NCI-H2196 (cell line): ENCODE data around the gene UBE2E1.
"Not testable (repeated sequence)": the region's sequence is repeated elsewhere in the genome, so short reads cannot be mapped to it uniquely, and the experiment has no call there.

ENCODE experiments used
- DNase-seq: peaks from one replicate; lab custom pipeline; 2025; ENCODE audit not compliant: unreplicated experiment; lab: John Stamatoyannopoulos, UW

The UBE2E1 gene

DNA sequence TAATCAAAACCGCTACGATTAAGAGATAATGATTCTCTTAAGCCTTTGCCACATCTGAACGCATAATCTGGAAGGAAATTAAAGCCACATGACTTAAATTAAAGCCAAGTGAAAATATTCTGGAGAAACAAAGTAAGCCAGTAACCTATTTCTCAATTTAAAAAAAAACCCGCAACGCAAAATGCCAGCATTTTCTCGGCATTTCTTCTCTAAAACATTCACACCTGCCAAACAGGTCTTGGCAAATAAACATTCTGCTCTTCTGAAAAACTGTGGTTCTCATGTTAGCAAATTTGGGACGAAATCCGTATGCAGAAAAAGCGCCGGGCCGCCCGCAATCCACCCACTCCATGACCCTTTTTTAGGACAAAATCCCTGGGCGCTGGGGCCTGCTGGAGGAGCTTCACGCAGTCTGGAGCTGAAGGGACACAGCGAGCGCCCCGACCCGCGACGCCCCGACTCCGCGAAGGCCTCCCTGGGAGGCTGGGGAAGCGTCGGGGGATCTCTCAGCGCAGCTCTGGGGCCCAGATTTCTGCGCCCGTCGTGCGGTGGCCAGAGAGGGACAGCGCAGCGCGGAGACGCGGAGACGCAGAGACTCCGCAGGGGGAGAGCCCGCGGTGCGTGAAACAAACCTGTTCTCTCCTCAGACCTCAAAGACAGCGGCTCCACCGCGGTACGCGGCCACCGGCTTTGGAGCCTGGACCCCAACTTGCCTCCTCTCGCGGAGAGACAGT lies 110.6 kb downstream of the UBE2E1 start:
- DNase-seq: no peak

DNA sequence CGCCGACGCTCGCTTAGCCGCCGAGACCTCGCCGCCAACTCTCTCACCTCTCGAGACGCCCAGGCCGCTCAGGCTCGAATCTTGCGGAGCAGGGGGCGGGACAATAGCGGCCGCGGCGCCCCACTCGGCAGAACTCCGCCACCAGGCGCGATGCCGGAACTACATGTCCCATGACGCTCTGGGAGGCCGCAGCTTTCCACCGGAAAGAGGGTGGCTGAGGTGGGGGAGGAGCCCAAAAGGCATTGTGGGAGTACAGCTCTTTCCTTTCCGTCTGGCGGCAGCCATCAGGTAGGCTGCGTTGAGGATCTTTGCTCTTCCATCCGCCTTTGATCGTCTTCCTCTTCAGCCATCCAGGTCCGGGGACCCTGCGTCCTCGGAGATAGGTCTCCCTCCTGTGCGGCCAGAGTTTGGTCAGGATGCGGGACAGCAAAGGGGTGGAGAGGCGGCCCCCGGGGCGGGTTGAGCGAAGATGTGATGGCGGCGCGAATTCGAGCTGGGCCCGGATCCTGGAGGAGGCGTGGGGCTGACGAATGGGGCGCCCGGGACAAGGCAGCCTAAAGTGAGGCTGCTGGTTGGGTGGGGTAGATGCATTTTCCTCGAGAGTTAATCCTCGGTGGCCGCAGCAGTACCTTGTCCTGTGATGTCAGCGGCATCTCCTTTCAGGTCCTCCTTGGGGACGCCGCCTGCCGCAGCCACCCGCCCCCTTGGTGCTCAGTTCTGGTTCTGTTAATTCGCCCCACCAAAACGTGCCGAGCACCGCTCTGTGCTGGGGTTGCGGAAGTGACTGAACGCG lies 111.3 kb downstream of the UBE2E1 start, which contains the start of the genes NKIRAS1 and RPL15:
NKIRAS1 (minus strand) TSS at position 105 of the 793 bp plus-strand sequence. CDS start 6,086 bp downstream, outside the sequence.
RPL15 (plus strand) TSS at position 247 of the 793 bp plus-strand sequence. CDS start 728 bp downstream, outside the sequence.
- peak; percentile 85 for DNase-seq

DNA sequence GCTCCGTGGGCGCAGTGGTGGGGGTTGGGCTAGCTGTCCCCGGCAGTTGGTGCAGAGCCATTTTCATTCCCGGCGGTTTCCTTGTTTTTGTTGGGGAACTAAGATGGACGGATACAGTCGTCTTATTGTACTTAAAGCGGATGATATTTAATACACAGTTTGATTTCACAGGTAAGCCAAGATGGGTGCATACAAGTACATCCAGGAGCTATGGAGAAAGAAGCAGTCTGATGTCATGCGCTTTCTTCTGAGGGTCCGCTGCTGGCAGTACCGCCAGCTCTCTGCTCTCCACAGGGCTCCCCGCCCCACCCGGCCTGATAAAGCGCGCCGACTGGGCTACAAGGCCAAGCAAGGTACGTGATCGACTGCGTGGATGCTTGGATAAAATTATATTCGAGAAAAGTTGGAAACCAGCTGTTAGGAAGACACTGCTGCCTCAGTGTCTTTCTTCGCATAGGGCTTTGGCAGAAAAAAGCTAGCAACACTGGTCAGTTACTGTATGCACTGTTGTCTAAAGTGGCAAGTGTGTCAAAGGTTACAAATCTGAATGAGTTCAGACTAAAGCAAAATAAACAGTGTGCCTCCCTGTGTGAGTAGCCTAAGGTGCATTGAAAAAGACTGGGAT lies 112.0 kb downstream of the UBE2E1 start:
- DNase-seq: peak; percentile 20

DNA sequence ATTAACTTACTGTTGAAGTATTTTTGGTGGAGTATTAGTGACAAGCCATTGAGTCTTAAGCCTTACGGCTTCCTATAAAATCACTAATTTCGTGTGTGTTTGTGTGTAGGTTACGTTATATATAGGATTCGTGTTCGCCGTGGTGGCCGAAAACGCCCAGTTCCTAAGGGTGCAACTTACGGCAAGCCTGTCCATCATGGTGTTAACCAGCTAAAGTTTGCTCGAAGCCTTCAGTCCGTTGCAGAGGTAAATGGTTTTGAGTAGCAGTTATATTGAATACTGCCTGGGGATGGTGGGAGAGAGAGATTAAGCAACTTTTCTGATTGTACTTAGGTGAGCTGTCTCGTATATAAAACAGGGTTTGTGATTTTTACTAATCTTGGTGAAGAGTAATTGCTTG lies 112.6 kb downstream of the UBE2E1 start:
- not testable (repeated sequence) for DNase-seq

DNA sequence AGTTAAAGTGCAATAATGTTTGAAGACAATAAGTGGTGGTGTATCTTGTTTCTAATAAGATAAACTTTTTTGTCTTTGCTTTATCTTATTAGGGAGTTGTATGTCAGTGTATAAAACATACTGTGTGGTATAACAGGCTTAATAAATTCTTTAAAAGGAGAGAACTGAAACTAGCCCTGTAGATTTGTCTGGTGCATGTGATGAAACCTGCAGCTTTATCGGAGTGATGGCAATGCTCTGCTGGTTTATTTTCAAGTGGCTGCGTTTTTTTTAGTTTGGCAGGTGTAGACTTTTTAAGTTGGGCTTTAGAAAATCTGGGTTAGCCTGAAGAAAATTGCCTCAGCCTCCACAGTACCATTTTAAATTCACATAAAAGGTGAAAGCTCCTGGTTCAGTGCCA lies 113.9 kb downstream of the UBE2E1 start:
- no peak for DNase-seq

DNA sequence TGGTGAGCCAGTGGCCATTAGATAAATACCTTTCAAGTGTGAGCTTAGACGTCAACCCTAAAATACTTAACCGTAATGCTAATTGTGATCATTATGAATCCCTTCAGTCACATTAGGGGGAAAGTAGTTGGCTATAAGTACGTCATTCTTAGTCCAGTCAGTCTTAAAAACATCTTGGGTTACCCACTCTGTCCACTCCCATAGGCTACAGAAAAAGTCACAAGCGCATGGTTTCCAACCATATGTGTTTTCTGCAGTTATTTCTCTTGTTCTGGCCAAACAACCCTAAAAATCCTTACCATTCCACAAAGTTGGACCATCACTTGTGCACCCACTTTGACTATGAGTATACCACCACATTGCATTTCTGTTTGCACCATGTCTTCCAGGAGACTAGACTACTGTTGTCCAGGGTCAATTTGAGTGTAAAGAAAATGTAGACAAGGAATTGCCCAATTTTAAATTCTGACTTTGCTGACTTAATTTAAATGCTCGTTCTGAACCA lies 114.4 kb downstream of the UBE2E1 start:
- DNase-seq: no peak

DNA sequence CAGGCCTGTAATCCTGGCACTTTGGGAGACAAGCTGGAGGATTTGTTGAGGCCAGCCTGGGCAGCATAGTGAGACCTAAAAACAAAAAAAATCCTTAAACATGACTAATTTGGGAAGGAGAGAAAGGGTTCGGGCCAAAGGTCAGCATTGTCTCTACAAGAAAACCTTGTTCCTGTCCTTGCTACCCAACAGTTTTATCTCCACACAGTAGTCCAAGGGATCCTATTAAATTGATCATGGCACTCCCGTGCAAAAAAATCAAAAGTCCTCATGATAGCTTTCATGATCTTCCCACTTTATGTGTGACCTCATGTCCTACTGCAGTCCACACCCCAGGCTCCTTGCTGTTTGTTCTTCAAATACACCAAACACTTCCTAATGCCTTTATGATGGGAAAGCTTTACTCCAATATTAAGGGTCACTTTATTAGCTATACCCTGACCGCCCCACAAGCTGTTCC lies 115.3 kb downstream of the UBE2E1 start:
- DNase-seq: no peak

DNA sequence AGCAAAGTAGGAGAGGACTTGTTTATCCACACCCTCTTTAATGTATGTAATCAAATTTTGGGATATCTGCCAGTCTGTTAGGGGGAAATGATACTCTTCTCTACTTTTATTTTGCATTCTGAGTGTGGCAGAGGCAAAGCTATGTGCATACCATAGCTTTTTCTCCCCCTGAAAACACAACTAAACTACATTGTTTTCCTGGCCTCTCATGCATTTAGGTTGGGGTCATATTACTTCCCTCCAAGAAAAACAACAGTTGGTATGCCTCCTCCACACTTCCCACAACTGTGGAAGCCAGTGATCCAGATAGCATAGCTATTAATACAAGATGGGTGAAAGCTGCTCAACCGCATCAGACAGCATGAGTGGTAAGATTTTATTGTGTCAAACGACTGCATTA lies 118.0 kb downstream of the UBE2E1 start:
- DNase-seq: no peak

DNA sequence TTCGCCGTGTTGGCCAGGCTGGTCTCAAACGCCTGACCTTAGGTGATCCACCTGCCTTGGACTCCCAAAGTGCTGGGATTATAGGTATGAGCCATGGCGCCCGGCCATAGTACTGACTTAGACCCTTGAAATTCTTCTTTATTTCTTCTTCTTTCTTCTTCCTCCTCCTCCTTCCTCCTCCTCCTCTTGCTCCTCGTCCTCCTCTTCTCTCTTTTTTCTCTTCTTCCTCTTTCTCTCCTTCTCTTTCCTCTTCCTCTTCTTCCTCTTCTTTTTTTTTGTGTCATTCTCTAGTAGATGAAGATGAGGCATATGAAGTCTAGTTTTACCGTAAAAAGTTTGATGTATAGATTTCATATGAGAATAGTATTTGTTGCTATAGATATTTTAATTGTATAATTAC lies 120.5 kb downstream of the UBE2E1 start:
- no peak for DNase-seq

DNA sequence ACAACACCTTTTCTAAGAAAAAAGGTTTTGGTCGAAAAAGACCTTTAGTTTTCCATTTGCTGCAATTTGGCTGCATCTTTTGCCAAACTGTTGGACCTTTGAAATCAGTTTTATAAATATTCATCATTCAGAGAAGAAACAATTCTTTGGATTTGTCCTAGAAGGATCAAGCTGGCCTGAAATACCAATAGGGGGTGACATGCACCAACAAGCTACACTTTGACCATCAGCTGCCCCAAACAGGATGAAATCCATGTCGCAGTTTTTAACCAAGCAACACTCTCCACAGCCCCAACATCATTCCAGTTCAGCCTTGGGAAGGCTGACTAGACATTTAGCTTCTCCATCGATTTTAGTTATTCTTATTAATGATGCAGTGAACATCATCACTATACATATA lies 121.0 kb downstream of the UBE2E1 start:
- no peak for DNase-seq

DNA sequence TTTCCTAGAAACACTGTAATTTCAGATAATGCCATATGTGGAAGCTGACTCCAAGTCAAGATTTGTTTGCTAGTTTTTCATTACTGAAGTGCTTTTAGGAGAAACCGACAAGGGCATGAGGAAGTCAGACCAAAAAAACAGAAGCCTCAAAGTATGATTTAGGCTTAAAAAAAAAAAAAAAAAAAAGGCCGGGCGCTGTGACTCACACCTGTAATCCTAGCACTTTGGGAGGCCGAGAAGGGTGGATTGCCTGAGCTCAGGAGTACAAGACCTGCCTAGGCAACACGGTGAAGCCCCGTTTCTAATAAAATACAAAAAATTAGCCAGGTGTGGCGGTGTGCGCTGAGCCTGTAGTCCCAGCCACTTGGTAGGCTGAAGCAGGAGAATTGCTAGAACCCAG lies 122.8 kb downstream of the UBE2E1 start:
- DNase-seq: no peak

DNA sequence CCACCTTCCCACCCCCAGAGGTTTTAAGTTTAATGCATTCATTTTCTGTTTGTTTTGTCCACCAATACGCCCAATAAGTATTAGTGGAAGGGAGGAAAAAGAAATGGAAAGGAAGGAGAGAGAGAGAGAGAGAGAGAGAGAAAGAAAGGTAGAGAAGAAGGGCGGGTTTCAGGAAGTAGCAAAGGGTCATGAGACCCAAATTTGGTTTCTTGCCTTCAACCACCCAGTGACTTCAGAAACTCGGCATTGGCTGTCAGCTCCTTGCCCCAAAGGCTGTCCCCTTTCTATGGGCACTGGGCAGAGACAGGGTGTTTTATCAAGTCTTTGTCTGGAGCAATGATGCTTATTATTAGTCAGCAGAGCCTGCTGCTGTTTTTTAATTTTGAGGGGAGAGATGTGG lies 125.8 kb downstream of the UBE2E1 start:
- no peak for DNase-seq

DNA sequence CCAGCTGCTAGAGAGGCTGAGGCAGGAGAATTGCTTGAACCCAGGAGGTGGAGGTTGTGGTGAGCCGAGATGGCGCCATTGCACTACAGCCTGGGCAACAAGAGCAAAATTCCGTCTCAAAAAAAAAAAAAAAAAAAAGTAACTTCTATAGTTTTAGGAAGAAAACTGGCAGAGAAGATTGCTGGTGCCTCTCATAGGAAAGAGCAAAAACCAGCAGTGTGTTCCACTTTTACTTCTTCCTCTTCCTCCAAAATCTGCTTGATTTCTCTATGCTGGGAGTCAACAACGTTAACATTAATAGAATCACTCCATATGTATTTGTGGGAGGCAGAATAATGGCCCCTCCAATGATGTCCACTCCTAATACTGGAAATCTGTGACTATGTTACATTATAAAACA lies 126.8 kb downstream of the UBE2E1 start:
- no peak for DNase-seq

DNA sequence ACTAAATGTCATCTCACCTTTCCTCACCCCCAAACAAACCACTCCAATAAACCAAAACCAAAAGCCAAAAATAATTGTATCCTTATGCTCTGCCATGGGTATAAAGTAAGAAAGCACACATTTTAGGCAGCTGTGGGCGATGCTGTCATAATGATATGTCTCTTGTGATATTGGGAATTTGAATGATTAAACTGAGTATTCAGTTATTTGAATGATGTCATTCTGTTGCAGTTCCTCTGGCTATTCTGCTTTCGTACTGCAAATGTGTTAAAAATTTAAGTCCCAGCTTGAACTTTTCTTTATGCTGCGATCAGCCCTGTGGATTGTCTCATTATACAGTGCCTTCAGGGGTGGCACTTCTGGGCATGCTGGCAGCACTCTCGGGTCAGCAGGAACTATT lies 128.5 kb downstream of the UBE2E1 start:
- no peak for DNase-seq

DNA sequence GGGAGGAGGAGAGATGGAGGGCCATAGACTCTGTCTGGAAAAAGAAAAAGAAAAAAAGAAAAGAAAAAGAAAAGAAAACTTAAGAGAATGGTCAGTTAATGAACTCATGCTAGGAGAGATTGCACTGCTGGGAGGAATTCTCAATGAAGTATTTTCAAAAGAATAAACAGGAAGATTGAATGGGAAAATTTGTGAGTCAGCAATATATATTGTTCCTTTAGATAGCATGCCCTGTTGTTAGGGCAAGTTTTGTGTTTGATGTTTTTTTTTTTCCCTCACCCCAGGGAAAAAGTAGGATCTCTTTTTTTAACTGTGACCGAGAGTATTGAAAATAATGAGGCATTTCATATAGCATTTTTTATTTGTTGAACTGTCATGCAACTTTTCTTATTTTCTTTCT lies 131.5 kb downstream of the UBE2E1 start:
- no peak for DNase-seq

DNA sequence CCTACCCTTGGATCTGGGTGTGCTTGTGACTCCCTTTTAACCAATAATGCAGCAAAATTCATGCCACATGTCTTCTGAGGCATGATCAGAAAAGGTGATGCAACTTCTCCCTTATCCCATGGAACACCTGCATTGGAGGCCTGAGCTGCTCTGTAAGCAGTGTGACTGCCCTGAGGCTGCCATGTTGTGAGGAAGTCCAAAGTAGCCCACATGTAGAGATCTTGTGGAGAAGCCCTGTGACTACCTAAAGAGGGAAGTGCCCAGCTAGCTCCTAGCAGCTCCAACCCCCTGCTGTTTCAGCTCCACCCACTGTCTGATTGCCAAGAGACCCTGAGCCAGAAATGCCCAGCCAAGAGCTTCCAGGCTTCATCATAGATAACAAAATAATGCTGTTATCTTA lies 132.9 kb downstream of the UBE2E1 start:
- no peak for DNase-seq

DNA sequence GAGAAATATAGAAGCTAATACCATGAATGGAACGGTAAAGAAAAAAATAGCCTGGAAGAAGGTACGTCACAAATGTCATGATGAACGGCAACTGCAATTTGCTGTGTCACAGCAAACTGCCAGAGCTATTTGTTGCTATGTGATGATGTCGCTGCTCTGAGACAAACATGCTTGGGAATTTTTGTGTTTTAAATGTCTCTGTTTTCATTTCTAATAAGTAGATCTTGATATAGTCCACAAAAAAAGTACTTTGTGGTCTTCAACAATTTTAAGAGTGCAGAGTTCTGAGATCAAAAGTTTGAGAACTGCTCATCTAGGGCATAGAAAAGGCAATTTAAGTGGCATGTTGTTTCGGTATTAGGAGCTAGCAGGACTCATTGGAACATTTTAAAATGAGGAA lies 135.0 kb downstream of the UBE2E1 start:
- no peak for DNase-seq
